Spleen (tissue), 7 donors: Measurements from ENCODE around the gene VWA3B.

Experiments
- CTCF ChIP-seq, 11 experiments: fragments of 200-600 bp in 7 of 11; fragments of 450-650 bp in 4 of 11; sonication (generic) in 4 of 11; IDR thresholded peaks in 8 of 11; conservative IDR thresholded peaks in 3 of 11; 1 replicate in 7 of 11; 2 replicates in 4 of 11; pipeline versions ENCODE4 v1.4.0 to v1.8.0; 2016 to 2021; ENCODE audit warnings: antibody characterized with exemption in 11 of 11, inconsistent platforms in 4 of 11, mild to moderate bottlenecking in 1 of 11
- POLR2A ChIP-seq, 3 donors: fragments of 450-650 bp; IDR thresholded peaks; one replicate each; pipeline ENCODE4 v1.5.1; 2017; ENCODE audit warnings: antibody characterized with exemption in 3 of 3, mild to moderate bottlenecking in 1 of 3
- donor health status: DM: no; HTN: no; CAD: no; lungs with moderate emphysema.
- donor health status: DM: no; HTN: no; CAD: no.
- donor health status: DM: no; HTN: no; CAD: no.

- TF ChIP-seq CTCF (IDR thresholded peaks at IDR 0.05 in 8 of 11, conservative IDR thresholded peaks at IDR 0.05 in 3 of 11): no peak
- TF ChIP-seq POLR2A (IDR thresholded peaks at IDR 0.05): no peak
Observed at GRCh38 chr2:98242003-98242402, 155.0 kb downstream of the VWA3B start.
